ENCODE results near the gene PODXL2. TPM values are rescaled to one million over a fixed set of nuclear protein-coding genes. Genes with fewer than 3 reads are reported as not detected.
A peak's percentile ranks its signal among the peaks of the same experiment; 100 is the strongest.
"Not testable (repeated sequence)": the region's sequence is repeated elsewhere in the genome, so short reads cannot be mapped to it uniquely, and the experiment has no call there.

The PODXL2 gene
- total RNA-seq, 1 donor from 2014 or later, result 74.0 TPM

GRCh38 chr3:127701280-127701911, 72.4 kb downstream of the PODXL2 start:
- TF ChIP-seq CTCF (conservative IDR thresholded peaks at IDR 0.05), result no peak
- peaks cover 6% of the 10 kb centered on the region for H3K36me3 Mint-ChIP-seq (ENCODE audit: low read depth)
- peaks cover 16% of the 10 kb centered on the region for H3K4me1 Mint-ChIP-seq
- no peak overlapping the region for H3K4me3 Mint-ChIP-seq
- H3K9me3 Mint-ChIP-seq, result peaks cover 10% of the 10 kb centered on the region
- no peak for DNase-seq (ENCODE audit: low read depth, low spot score)
- H3K27me3 Mint-ChIP-seq (ENCODE audit: low read depth), result no peaks in the 10 kb centered on the region
- H3K27ac Mint-ChIP-seq (ENCODE audit: unreplicated experiment), result peak overlapping the region; percentile 88

- peaks cover 10% of the 10 kb centered on the region for H3K9me3 Mint-ChIP-seq
- no peak for TF ChIP-seq CTCF (conservative IDR thresholded peaks at IDR 0.05)
- DNase-seq (ENCODE audit: low read depth, low spot score), result no peak
- peaks cover 6% of the 10 kb centered on the region for H3K36me3 Mint-ChIP-seq (ENCODE audit: low read depth)
- H3K4me3 Mint-ChIP-seq, result no peak overlapping the region
- H3K27ac Mint-ChIP-seq (ENCODE audit: unreplicated experiment), result no peak overlapping the region
- peaks cover 16% of the 10 kb centered on the region for H3K4me1 Mint-ChIP-seq
- no peaks in the 10 kb centered on the region for H3K27me3 Mint-ChIP-seq (ENCODE audit: low read depth)
Observed at GRCh38 chr3:127702151-127702578, 73.2 kb downstream of the PODXL2 start.

- not testable (repeated sequence) for H3K36me3 Mint-ChIP-seq (ENCODE audit: low read depth); H3K27ac Mint-ChIP-seq (ENCODE audit: unreplicated experiment); H3K4me3 Mint-ChIP-seq; DNase-seq (ENCODE audit: low read depth, low spot score); H3K27me3 Mint-ChIP-seq (ENCODE audit: low read depth)
- H3K9me3 Mint-ChIP-seq, result peaks cover 10% of the 10 kb centered on the region
- peaks cover 10% of the 10 kb centered on the region for H3K4me1 Mint-ChIP-seq
Observed at GRCh38 chr3:127704840-127705239, 75.9 kb downstream of the PODXL2 start.

- Mint-ChIP-seq H3K36me3 (ENCODE audit: low read depth) (peaks cover 6% of the 10 kb centered on the region), H3K9me3 (peaks cover 10% of the 10 kb centered on the region), H3K27me3 (ENCODE audit: low read depth) (no peaks in the 10 kb centered on the region), H3K4me3 (no peak overlapping the region), H3K4me1 (peaks cover 10% of the 10 kb centered on the region), H3K27ac (ENCODE audit: unreplicated experiment) (no peak overlapping the region)
- DNase-seq (ENCODE audit: low read depth, low spot score), result no peak
- TF ChIP-seq CTCF (conservative IDR thresholded peaks at IDR 0.05), result no peak
Observed at GRCh38 chr3:127706312-127706711, 77.3 kb downstream of the PODXL2 start.

GRCh38 chr3:127706785-127707351, 77.9 kb downstream of the PODXL2 start:
- no peak overlapping the region for H3K27ac Mint-ChIP-seq (ENCODE audit: unreplicated experiment)
- H3K4me3 Mint-ChIP-seq, result no peak overlapping the region
- no peak for DNase-seq (ENCODE audit: low read depth, low spot score)

More at GRCh38 chr3:127706785-127707351, 77.9 kb downstream of the PODXL2 start:
- peaks cover 10% of the 10 kb centered on the region for H3K4me1 Mint-ChIP-seq
- H3K27me3 Mint-ChIP-seq (ENCODE audit: low read depth), result no peaks in the 10 kb centered on the region
- peaks cover 6% of the 10 kb centered on the region for H3K36me3 Mint-ChIP-seq (ENCODE audit: low read depth)
- TF ChIP-seq CTCF (conservative IDR thresholded peaks at IDR 0.05), result no peak
- peaks cover 10% of the 10 kb centered on the region for H3K9me3 Mint-ChIP-seq

All from neural crest cell (in vitro differentiated cells).